SW 1271 (cell line): ENCODE results near the gene CFAP20DC.
"Not testable (repeated sequence)": the region's sequence is repeated elsewhere in the genome, so short reads cannot be mapped to it uniquely, and the experiment has no call there.

ENCODE experiments used
- DNase-seq, 2 experiments: peaks; one replicate each; lab custom pipeline; 2025; lab: John Stamatoyannopoulos, UW

The CFAP20DC gene

DNA sequence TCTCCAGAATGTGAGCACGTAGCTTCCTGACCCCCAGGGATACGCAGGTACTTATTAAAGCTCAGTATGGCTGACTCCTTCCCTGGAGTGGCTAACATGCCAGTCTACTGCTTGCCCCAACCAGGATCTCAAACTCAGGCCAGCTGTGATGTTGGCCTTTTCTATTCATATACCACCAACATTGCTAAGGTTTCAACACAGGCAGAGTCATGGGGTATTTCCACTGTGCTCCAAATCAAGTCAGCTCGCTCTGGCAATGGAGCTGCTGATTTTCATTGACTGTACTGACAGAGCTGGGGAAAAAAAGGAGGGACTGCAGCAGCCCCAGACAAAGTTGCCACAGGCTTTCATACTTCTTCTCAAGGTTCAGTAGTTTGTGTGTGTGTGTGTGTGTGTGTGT lies 87.0 kb downstream of the CFAP20DC start:
- no peak for DNase-seq

DNA sequence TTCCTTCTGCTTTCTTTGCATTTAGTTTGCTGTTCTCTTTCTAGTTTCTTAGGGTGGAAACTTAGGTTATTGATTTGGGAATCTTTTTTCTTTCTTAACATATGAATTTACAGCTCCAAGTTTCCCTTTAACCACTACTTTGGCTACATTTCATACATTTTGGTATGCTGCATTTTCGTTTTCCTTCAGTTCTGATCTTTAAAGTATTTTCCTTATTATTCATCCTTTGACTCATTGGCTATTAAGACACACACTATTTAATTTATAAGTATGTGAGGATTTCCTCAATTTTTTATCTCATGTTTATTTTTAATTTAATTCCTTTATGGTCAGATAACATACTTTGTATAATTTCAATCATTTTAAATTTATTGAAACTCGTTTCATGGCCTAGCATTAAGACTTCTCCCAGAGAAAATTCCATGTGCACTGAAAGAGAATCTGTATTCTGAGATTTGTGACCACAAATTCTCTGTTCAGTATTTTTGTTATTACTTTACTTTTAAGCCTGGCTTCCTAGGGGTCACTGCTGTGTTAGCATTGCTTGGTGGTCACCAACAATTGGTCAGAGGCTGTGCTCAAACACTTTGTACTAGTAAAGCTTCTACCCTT lies 87.7 kb downstream of the CFAP20DC start:
- DNase-seq: no peak

- DNase-seq: no peak
These were observed 94.5 kb downstream of the CFAP20DC start for GRCh38 chr3:58955308-58955707.

- DNase-seq: no peak
These were observed 96.5 kb downstream of the CFAP20DC start for GRCh38 chr3:58953288-58953687.

DNA sequence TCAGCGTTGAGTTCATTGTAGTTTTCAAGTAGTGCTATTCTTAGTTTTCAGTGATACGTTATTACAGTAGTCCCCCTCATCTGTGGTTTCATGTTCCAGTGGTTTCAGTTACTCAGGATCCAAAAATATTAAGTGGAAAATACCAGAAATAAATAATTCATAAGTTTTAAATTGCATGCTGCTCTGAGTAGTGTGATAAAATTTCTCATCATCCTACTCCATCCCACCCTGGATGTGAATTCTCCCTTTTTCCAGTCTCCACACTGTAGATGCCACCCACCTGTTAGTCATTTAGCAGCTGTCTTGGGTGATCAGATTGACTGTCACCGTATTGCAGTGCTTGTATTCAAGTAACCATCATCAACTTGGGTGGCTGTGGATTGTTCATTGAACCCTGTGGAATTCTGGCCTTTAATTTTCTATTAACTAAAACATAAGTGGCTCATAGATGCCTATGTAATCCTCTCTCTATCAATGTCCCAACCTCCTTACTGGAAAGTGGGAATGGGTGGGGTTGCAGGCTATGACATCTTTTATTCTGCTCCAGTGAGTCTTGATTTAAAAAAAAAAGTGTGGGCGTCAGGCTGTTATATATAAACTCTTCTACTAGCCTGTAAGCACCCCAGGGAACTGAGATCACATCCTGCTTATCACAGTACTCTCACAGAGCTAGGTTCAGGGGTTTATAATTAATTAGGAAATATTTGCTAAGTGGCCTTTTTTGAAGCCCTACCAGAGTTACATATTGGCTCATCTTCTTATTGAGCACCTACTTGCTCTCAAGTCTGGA lies 97.5 kb downstream of the CFAP20DC start:
- no peak for DNase-seq

- DNase-seq: no peak
These were observed 101.8 kb downstream of the CFAP20DC start for GRCh38 chr3:58948018-58948417.

- DNase-seq: no peak
These were observed 103.0 kb downstream of the CFAP20DC start for GRCh38 chr3:58946875-58947274.

- DNase-seq: no peak
These were observed 111.8 kb downstream of the CFAP20DC start for GRCh38 chr3:58938057-58938456.

DNA sequence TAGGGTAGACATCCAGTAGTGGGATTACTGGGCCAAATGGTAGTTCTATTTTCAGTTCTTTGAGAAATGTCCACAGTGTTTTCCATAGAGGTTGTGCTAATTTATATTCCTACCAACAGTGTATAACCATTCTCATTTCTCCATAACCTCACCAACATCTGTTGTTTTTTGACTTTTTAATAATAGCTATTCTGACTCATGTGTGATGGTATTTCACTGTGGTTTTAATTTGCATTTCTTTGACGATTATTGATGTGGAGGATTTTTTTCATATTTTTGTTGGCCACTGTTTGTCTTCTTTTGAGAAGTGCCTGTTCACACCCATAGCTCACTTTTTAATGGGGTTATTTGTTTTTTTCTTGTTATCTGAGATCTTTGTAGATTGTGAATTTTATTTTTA lies 125.2 kb downstream of the CFAP20DC start:
- no peak for DNase-seq

DNA sequence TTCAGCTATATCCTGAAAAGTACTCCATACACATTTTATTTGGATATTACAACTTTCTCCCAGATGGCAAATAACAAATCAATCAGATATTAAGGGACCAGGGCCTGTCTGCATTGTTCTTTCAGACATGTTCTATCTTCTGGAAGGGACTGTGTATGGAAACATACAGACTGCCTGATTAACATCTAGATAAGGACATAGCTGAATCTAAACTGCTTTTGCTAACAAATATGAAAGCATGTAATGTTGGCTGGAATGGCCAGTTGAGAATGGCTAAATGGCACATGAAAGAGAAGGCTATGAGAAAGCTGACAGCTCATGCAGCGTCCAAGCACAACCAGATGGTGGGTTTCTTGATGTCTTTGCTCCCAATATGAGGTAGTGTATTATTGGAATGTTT lies 149.4 kb downstream of the CFAP20DC start:
- no peak for DNase-seq

DNA sequence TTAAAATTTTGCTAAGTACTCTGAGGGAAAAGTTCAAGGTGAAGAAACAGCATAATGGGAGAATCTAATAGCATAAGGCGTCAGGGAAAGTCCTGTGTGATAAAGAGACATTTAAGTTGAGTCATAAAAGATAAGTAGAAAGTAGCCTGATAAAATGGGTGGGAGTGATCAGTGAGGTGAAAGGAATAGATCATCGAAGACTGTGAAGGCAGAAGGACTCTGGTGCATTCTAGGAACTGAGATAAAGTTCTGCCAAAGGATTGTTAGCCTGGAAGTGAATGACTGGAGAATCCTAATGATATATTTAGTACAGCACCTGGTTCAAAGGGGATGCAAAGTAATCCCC lies 149.9 kb downstream of the CFAP20DC start:
- no peak for DNase-seq

- DNase-seq: no peak
These were observed 150.5 kb downstream of the CFAP20DC start for GRCh38 chr3:58899159-58899952.

DNA sequence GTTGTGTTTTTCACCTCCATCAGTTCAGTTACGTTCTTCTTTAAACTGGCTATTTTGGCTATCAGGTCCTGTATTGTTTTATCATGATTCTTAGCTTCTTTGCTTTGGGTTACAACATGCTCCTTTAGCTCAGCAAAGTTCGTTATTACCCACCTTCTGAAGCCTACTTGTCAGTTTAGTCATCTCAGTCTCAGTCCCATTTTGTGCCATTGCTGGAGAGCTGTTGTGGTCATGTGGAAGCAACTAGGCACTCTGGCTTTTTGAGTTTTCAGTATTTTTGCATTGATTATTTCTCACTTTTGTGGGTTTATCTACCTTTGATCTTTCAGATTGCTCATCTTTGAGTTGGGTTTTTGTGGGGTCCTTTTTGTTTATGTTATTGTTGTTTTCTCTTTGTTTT lies 151.3 kb downstream of the CFAP20DC start:
- no peak for DNase-seq

DNA sequence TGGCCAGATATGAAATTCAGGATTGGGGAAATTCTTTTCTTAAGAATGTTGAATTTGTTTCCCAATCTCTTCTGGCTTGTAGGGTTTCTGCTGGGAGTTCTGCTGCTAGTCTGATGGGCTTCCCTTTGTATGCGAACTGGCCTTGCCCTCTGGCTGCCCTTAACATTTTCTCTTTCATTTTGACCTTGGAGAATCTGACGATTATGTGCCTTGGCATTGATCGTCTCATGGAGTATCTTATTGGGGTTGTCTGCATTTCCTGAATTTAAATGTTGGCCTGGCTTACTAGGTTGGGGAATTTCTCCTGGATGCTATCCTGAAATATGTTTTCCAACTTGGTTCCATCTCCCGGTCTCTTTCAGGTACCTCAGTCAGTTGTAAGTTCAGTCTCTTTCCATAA lies 152.2 kb downstream of the CFAP20DC start:
- no peak for DNase-seq

DNA sequence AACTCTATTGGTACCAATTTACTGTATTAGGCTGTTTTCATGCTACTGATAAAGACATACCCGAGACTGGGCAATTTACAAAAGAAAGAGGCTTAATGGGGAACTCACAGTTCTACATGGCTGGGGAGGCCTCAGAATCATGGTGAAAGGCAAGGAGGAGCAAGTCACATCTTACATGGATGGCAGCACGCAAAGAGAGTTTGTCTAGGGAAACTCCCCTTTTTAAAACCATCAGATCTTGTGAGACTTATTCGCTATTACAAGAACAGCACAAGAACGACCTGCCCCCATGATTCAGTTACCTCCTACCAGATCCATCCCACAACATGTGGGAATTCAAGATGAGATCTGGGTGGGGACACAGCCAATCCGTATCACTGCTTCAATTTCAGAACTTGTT lies 154.1 kb downstream of the CFAP20DC start:
- DNase-seq: not testable (repeated sequence)

DNA sequence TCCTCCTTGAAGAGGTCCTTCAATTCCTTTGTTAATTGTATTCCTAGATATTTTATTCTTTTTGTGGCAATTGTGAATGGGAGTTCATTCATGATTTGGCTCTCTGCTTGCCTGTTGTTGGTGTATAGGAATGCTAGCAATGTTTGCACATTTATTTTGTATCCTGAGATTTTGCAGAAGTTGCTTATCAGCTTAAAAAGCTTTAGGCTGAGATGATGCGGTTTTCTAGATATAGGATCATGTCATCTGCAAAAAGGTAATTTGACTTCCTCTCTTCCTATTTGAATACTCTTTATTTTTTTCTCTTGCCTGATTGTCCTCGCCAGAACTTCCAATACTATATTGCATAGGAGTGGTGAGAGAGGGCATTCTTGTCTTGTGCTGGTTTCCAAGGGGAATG lies 157.3 kb downstream of the CFAP20DC start:
- DNase-seq: not testable (repeated sequence)

GRCh38 chr3:58888087-58888486 lies 161.7 kb downstream of the CFAP20DC start:
- DNase-seq: no peak

- no peak for DNase-seq
These were observed 165.4 kb downstream of the CFAP20DC start for GRCh38 chr3:58884453-58884852.

DNA sequence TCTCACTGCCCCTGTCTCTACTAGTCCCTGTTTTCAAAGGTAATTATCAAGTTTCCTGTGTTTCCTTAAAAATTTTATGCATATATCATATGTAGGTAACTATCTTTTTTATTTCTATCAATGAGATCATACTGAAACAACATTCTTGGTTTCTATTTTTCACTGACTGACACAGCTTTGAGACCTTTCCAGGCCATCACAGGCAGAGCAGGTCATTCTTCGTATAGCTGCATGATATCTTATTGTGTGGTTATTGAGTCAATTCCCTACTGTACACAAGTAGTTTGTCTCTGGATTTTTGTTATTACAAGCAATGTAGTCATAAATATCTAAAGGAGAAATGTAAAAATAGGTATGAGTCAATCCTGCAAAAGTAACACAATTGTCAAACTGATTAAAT lies 169.6 kb downstream of the CFAP20DC start:
- no peak for DNase-seq

DNA sequence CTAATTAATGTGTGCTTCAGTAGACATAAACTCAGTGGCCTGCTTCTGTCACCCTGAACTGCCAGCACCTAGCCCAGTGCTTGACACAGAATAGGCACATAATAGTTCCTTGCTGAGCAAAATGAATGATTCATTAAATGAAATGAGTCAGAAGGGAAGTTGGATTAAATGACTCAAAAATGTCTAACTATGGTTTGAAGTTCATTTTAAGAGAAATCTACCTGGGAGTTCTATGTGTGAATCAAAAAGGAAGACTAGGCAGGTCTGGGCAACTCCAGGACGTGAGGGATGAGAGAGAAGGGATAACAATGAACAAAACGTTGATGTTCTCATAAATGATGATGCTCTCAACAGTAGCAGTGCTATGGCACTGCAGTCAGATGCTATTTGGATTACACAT lies 175.0 kb downstream of the CFAP20DC start:
- peak in 1 of 2 experiments; percentile 40 for DNase-seq

GRCh38 chr3:58874248-58874741 lies 175.5 kb downstream of the CFAP20DC start:
- DNase-seq: peak in 1 of 2 experiments; percentile 29

GRCh38 chr3:58868097-58868779 lies 181.6 kb downstream of the CFAP20DC start:
- DNase-seq: no peak
